ENCODE measurements around the gene FAM228B. TPM values are rescaled to one million over a fixed set of nuclear protein-coding genes. Genes with fewer than 3 reads are reported as not detected.

FAM228B gene
- total and polyA plus RNA-seq, 9 of the 15 experiments (the other 6 are each of a cell fraction or from before 2014, with no cell fraction given) = 1.1 to 3.7 (median 2.6) TPM

- no peak for TF ChIP-seq BMI1 (IDR thresholded peaks at IDR 0.05; ENCODE audit: low read length)
- no peak for TF ChIP-seq MAFF (IDR thresholded peaks at IDR 0.05; ENCODE audit: low read length)
- no peak for TF ChIP-seq RFX1 (IDR thresholded peaks at IDR 0.05)
- TF ChIP-seq CXXC5 (CRISPR knock-in tag; IDR thresholded peaks at IDR 0.05) = no peak
- TF ChIP-seq POLR2AphosphoS2 (IDR thresholded peaks at IDR 0.05; ENCODE audit: low read length) = no peak
Measured at GRCh38 chr2:24106786-24107185, 16.5 kb upstream of the FAM228B start (continued).

- Histone ChIP-seq H3K4me1 (replicated peaks in 1 of 2; ENCODE audit: control insufficient read depth in 2 of 2, insufficient read depth in 2 of 2, low read length in 2 of 2) (peaks cover 8 to 14% of the 10 kb centered on the region in 2 experiments; a peak in 3 of 5 replicates), H3K9me1 (ENCODE audit: control insufficient read depth, insufficient read depth, low read length) (no peaks in the 10 kb centered on the region), H3K9me3 (replicated peaks; ENCODE audit: control insufficient read depth, insufficient read depth, low read depth, low read length) (no peaks in the 10 kb centered on the region), H3K27ac (ENCODE audit: extremely low read depth, low read depth, low read length) (no peak overlapping the region), H2AFZ (ENCODE audit: low read depth, low read length) (no peak overlapping the region), H3K9ac (ENCODE audit: insufficient read depth in 1 of 2, low read depth in 2 of 2, low read length in 2 of 2) (no peak overlapping the region), H3K27me3 (ENCODE audit: control insufficient read depth in 2 of 2, insufficient read depth in 2 of 2, low read length in 2 of 2) (peaks cover 0 to 6% of the 10 kb centered on the region in 2 experiments; a peak in 1 of 5 replicates), H4K20me1 (replicated peaks; ENCODE audit: control insufficient read depth, insufficient read depth, low read length) (no peaks in the 10 kb centered on the region), H3K36me3 (ENCODE audit: control insufficient read depth, insufficient read depth, low read length) (no peaks in the 10 kb centered on the region), H3K4me2 (ENCODE audit: insufficient read depth, low read length) (no peak overlapping the region), H3K4me3 (no peak overlapping the region), H3K79me2 (ENCODE audit: control insufficient read depth, insufficient read depth, low read length) (no peaks in the 10 kb centered on the region)
- in situ Hi-C loops (cut with MboI) = no loop called here
- POLR2A ChIA-PET = interaction anchor here (0.6 kb wide), 1 partner anchor 59 kb away, joined by 3 read pairs; no protein-coding TSS in a partner anchor
- CTCF ChIA-PET (ENCODE audit: low intra/inter-chr PET ratio) = interaction anchor here (0.5 kb wide), 1 partner anchor 12 kb away, joined by 3 read pairs; no protein-coding TSS in a partner anchor
- no peak for ATAC-seq
- intact Hi-C loops (cut with micrococcal nuclease) = no loop called here
- no TSS peak for BruUV-seq (replicated peaks)
- TF ChIP-seq MLLT1 (IDR thresholded peaks at IDR 0.05) = no peak
- no peak for TF ChIP-seq NFYB (IDR thresholded peaks at IDR 0.05; ENCODE audit: extremely low read depth, insufficient read length)
- TF ChIP-seq C11orf30 (IDR thresholded peaks at IDR 0.05; ENCODE audit: low read depth) = peak; percentile 76; the same call in 1 of the 2 replicates
- TF ChIP-seq CBX3 (IDR thresholded peaks at IDR 0.05; ENCODE audit: borderline replicate concordance in 1 of 2, low read length in 2 of 2) = no peak
- TF ChIP-seq RBM17 (IDR thresholded peaks at IDR 0.05; ENCODE audit: borderline replicate concordance, low read depth, low read length) = no peak
- no peak for TF ChIP-seq CTCFL (IDR thresholded peaks at IDR 0.05; ENCODE audit: borderline replicate concordance, insufficient read depth, low read depth, low read length, poor library complexity, severe bottlenecking)
- peak; percentile 42; the same call in 1 of the 2 replicates for TF ChIP-seq MAFG (tag; conservative IDR thresholded peaks at IDR 0.05)
- TF ChIP-seq DMBX1 (CRISPR knock-in tag; IDR thresholded peaks at IDR 0.05; ENCODE audit: borderline replicate concordance) = no peak
- peak; percentile 90 for TF ChIP-seq ZNF316 (IDR thresholded peaks at IDR 0.05)
- TF ChIP-seq CREB1 (IDR thresholded peaks at IDR 0.05) = no peak
- TF ChIP-seq CREB1 (CRISPR knock-in tag; IDR thresholded peaks at IDR 0.05) = no peak
- 6% methylated on average over 1 of the region's 1 CpG for WGBS (ENCODE audit: insufficient coverage, low coverage, missing lambda C conversion rate)
- DNase-seq (ENCODE audit: extremely low read depth in 1 of 4, low spot score in 3 of 4) = no peak
- FAIRE-seq = no peak
Measured at GRCh38 chr2:24107336-24107735, 15.9 kb upstream of the FAM228B start.
